GM20431 (cell line): ENCODE measurements around the gene TMC8.
"Not testable (repeated sequence)": the region's sequence is repeated elsewhere in the genome, so short reads cannot be mapped to it uniquely, and the experiment has no call there.

ENCODE experiments used
- in situ Hi-C: fragments of 300-500 bp; cut with MseI, MboI; formaldehyde crosslinking; loops from one replicate; pipeline ENCODE4 v1.15.0; 2020; ENCODE audit warnings: low sequenced_read_pairs; ENCODE audit not compliant: unreplicated experiment

TMC8 gene

DNA sequence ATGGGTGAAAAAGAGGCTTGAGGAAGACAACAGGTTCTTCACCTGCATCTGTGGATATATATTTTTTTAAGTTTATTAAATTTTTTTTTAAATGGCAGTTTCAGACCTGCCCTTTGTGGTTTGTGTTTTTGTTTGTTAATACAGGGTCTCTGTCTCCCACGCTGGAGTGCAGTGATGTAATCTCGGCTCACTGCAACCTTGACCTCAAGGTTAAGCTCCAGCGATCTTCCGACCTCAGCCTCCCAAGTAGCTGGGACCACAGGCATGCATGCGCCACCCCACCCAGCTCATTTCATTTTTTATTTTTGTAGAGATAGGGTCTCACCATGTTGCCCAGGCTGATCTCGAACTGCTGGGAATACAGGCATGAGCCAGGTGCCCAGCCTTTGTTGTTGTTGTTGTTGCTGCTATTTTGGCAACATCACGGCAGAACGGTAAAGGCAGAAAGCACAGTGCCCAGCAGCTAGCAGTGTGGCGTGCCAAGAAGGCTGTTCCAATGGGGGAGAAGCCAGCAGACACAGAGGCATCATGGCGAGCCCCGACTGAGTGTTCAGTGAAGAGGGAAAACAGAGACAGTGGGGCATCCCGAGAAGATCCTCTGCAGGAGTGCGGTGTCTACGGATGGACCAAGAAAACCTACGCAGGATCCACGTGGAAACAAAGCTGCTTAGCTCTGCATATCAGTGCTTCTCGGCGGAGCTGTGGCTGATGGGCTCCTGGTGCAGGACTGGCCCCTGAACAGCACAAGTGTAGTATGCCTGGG lies 21.7 kb upstream of the TMC8 start:
- in situ Hi-C loops: no loop called here

DNA sequence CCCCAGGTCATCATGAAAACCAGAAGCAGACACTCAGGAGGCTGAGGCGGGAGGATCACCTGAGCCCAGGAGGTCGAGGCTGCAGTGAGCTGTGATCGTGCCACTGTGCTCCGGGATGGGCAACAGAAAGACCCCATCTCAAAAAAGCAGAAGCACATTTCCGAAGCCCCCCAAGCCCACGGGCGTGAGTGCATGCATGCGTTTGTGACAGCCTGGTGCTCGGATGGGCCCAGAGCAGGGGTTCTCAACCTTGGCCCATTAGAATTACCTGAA lies 21.1 kb upstream of the TMC8 start:
- in situ Hi-C loops: no loop called here

DNA sequence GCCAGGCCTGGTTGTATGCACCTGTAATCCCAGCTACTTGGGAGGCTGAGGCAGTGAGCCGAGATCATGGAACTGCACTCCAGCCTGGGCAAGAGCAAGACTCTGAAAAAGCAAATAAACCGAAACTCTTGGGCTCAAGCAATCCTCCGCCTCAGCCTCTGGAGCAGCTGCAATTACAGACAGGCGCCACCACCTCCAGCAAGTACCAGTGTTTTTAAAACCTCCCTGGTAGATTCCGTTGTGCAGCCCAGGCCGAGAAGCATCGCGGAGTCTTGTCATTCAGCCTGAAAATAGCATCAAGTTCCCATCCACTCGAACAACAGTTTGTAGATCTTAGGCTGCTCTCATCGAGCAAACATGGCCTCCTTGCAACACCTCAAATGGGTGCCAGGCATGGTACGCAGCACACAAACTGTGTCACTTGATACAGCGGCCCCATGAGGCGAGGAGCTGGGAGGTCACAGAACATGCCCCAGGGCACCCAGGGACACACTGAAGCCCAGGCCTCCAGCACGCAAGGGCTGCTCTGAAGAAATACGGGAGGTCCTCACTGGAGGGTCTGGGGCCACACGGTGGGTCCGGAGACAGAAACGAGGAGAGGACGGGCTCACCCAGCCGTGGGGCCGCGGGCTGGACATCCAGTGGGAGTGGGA lies 20.1 kb upstream of the TMC8 start:
- in situ Hi-C loops: no loop called here

DNA sequence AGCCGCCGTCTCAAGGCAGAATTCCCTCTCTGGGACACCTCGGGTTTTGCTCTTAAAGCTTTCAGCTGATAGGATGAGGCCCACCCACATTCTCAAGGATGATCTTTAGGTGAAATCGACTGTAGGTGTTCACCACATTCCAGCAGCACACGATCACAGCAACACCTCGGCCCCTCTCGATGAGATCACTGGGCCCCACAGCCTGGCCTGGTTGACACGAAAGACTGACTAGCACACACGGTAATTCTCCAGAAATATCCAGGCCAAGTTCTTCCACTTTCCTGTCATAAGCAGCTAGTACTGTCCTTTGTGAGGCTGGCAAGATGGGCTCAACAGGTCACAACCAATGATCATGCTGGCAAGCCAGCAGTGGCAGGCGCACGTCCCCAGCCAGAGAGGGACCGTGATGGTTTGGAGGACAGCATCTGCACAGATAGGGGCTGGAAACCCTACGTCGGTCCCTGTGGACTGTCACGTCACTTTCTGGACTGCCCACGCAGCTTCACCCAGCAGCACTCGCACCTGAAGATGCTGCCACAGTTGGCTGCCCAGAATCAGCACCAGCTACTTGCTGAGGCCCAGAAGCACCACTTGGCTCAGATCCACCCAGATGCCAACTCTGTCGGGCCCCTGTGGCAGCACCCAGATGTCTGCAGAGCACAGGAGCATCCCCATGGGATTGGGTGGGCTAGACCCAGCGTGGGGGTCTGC lies 19.4 kb upstream of the TMC8 start:
- in situ Hi-C loops: no loop called here

DNA sequence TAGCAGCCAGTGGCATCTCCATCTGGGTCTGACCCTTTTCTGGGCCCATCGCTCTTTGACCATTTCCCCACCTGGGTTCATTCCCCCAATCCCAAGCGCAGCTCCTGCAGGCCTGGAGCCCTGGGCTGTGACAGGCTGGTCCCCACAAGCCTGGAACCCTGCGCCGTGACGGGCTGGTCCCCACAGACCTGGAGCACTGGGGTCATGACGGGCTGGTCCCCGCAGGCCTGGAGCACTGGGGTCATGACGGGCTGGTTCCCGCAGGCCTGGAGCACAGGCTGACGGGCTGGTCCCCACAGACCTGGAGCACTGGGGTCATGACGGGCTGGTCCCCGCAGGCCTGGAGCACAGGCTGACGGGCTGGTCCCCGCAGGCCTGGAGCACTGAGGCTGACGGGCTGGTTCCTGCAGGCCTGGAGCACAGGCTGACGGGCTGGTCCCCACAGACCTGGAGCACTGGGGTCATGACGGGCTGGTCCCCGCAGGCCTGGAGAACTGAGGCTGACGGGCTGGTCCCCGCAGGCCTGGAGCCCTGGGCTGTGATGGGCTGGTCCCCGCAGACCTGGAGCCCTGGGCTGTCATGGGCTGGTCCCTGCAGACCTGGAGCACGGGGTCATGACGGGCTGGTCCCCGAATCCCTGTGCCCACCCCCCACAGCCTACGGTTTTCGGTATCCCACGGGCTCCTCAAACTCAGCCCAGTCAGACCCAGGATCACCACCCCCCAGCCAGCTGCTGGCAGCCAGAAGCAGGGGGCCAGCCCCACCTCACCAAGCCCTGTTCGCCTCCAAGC lies 18.6 kb upstream of the TMC8 start:
- in situ Hi-C loops: no loop called here

DNA sequence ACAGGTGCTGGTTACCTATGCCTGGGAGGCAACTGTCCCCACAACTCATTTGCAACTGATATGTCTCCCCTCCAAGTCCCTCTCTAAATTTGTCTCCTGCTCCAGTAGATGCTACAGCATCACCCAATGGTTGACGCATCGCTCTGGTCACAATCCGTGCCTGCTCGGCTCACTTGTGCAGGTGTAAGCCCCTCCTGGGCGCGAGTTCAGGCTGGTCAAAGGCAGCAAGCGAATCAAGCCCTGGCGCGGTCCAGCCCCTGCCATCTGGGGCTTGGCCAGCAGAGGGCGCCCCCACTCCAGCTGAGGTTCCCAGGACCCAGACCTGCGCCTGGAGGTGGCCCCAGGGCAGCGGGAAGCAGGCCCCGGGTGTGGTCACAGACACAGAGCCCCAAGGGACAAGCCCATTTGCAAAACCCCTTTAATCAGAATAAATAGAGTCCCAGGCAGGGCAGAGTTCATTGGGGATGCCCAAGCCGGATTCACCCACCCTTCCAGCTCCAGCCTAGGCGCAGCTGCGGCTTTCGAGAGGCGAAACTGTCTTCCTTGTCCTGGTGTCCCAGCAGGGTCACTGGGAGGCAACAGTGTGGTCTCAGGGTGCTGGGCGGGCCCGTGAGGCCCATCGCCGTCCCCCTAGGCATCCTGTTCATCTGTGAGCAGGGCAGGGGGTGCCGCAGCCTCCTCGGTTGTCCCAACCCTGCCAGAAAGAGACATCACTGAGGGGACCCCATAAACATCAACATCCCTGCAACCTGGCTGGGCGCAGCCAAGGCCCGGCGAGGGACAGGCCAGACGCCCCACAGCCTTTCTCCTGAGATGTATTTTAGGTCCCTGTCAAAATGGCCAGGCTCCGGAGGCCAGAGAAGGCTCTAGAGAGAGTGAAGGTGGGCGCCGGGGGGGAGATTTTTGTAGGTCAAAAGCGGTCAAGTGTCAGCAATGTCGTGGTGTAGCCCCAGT lies 17.8 kb upstream of the TMC8 start:
- in situ Hi-C loops: no loop called here

DNA sequence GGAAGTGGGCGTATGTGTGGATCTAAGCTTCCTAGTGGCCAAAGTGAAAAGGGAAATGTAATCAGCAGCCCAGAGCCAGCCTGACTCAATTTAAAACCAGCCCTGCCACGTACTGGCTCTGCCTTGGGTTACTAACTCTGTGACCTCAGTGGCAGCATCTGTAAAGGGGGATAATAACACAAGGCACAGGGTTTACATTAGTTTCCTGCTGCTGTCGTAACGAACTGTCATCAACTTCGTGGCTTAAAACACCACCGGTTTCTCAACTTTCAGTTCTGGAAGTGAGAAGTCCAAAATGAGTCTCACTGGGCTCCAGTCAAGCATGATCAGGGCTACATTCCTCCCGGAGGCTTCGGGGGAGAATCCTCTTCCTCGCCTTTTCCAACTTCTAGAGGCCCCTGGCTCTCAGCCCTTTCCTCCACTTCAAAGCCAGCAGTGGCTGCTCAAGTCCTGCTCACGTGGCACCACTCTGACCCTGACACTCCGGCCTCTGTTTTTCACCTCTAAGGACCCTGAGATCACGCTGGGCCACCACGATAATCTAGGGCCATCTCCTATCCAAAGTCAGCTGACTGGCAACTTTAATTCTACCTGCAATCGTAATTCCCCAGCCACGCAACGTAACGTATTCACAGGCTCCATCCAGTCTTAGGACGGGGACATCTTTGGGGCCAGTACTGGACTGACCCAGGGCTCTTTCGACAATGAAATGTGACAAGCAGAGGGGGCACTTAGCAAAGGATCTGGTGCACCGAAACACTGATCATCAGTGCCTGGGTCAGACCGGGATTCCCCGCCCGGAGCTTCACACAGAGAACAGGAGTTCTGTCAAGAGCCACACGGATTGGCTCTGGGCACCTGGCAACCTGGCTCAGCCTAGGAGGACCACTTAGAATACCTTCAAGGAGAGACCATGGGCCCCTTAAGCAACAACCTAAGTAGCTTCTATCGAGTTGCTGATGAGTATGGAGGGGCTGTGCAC lies 16.5 kb upstream of the TMC8 start:
- in situ Hi-C loops: no loop called here

DNA sequence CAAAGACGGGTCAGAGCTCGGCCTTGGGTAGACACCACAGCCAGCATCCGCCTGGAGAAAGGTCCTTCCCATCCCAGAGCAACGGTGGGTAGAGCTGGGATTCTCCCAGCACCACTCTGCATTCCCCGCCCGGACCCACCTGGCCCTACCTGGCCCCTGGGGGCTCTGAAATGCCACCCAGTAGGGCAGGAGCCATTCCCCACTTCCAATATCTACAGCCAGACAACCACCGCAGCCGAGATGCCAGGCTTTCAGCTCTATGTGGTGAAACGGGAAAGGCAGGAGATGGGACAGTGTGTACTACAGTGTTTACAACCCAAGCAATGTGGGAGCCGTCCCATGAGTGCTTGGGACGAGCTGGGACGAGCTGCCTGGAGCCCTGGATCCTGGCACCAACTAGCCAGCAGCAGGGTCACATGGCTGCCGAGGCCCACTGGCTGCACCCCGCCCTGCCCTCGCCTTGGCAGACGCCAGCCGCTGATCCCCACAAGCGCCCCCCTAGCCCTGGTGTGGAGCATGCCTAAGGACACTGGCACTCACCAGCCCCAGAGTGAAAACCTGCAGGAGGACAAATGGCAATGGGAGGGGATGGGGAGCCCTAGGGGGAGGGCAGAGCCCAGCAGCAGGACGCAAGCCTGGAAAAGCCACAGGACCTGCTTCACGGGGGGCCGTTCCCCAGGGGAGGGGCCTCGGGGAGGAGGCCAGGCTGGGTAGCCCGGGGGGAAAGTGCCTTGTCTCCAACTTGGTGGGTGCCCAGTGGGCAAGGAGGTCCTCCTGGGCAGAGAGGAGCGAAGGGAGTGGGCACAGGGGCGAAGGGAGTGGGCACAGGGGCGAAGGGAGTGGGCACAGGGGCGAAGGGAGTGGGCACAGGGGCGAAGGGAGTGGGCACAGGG lies 15.5 kb upstream of the TMC8 start:
- in situ Hi-C loops: no loop called here

DNA sequence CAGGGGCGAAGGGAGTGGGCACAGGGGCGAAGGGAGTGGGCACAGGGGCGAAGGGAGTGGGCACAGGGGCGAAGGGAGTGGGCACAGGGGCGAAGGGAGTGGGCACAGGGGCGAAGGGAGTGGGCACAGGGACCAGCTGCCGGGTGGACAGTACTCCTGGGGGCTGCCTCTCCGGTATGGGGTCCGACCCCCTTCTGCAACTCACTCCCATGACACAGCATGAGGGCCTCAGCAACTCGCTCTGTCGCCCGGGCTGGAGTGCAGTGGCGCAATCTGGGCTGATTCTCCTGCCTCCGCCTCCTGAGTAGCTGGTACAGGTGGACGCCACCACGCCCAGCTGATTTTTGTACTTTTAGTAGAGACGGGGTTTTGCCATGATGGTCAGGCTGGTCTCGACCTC lies 14.8 kb upstream of the TMC8 start:
- in situ Hi-C loops: not testable (repeated sequence)

DNA sequence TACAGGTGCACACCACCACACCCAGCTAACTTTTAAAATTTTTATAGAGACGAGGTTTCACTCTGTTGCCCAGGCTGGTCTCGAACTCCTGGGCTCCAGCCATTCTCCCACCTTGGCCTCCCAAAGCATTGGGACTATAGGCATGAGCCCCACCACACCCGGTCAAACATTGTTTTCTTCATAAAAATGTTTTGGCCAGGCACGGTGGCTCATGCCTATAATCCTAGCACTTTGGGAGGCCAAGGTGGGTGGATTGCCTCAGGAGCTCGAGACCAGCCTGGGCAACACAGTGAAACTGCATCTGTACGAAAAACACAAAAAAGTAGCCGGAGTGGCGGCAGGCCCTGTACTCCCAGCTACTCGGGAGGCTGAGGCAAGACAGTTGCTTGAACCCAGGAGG lies 14.2 kb upstream of the TMC8 start:
- in situ Hi-C loops: no loop called here

DNA sequence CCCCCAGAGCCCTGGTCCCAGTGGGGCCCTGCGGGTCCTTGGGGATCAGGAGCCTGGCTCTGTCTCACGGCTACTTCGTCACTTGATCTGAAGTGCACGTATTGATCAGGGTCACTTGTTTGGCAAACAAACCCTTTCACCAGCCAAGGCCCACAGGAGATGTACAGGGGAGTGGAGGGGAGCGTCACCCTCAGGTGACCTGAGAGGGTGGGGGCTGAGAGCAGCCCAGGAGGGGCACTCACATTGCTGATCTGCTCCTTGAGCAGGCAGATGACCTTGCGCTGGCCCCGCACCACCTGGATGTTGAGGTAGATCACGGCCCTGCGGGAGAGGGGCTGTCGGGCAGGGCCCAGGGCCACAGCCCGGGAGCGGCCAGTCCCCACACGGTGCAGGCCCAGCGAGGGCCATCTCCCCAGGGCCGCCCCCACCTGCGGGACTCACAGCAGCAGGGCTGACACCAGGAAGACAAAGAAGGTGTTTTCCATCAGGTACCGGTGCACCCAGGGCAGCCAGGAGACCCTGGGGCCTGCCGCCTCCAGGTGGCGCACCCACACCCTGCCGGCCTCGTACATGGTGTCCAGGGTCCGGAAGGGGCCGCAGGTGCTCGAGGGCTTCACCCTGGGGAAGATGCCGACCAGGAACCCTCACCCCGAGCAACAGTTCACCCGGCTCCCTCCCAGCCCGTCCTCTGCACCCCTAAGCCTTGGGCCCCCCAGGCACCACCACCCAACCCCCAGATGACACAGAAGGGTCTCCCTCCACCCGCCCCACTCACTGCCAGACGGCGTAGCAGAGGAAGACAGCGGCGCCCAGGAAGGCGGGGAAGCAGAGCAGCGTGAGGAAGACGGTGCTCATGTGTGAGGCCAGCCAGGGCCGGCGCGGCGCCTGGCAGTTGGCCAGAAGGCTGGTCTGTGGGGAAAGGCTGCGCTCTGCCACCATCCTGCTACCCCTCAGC lies 13.3 kb upstream of the TMC8 start:
- in situ Hi-C loops: no loop called here

DNA sequence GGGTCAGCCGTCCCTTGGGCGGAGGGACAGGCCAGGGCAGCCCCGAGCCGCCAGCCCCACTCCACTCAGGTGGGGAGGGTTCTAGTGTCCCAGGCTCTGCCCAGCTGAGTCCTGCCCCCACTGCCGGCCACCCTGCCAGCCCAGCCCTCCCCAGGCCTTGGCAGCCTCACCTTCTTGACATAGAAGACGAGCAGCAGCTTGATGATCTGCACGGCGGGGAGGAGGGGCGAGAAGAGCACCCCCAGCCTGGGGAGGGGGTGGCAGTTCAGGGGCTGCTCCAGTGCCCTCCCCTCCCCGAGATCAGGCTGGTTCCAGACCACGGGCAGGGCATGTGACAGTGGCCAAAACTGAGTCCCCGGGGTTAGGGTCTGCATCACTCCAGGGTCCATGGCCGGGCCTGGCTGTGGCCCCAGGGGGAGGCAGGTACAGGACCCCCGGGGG lies 11.8 kb upstream of the TMC8 start:
- in situ Hi-C loops: no loop called here

DNA sequence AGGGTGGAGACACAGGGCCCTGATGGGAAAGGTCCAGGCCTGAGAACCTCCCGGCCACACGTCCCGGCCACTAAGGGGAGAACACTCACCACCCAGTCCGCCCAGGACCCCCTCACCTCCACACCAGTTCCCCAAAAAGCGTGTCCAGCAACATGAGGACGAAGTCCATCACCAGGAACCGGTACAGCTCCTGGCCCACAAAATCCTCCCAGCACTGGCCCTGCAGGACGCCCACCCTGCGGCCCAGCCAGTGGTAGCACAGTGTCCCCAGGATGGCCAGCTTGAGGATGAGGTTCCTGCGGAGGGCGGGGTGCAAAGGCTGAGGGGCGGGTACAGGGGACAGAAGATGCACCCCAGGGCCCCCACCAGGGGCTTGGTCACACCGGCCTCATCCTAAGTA lies 10.0 kb upstream of the TMC8 start:
- in situ Hi-C loops: no loop called here

DNA sequence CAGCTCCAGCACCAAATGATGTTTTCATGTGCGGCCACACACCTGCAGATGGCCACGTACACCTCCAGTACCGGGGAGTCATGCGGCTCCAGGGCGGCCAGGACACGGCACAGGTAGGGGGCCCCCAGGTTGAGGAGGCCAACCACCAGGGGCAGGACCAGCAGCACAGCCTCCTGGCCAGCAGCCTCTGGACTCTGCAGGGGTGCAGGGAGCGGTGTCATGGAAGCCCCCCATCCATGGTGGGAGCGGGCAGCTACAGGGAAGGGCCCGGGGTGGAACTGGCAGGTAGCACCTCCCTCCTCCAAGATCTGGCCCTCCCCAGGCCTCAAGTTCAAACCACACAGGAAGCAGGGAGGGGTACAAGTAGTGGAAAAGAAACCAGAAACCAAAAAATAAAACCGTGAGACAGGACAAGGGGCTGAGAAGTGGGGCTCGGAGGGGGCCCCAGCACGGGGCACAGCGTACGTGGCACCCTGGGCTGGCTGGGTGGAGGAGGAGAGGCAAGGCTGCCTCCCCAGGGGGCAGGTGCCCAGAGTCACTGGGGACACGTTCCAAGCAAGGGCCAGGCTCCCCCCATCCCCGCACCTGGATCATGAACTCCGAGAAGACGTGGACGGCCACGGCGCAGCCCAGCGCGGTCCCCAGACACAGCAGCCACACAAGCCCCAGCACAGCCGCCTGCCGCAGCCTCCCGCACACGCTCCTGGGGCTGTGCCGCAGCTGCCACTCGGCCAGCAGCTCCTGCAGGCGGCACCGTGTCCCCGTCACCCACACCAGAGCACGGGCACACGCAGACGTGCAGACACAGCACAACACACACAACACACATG lies 9.4 kb upstream of the TMC8 start:
- in situ Hi-C loops: no loop called here

DNA sequence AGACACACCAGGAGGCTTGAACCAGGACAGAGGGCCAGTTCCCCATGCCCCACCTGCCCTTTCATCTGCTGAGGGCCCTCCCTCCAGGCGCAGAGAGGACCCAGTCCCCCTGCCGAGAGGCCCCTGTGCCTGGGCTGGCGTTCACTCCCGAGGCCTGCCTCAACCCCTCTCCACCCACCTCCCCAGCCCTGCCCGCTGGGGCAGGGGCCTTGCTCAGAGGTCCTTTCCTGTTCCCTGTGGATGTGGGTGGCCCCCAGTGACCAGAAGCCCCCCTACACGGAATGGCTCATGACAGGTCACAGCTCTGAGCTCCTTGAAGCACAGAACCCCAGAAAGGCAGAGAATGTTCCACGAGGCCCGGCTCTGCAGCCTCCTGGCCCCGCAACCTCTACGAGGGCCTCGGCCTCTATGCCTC lies 8.8 kb upstream of the TMC8 start:
- in situ Hi-C loops: no loop called here
